ENCODE results near the gene ATG14. TPM values are rescaled to one million over a fixed set of nuclear protein-coding genes. Genes with fewer than 3 reads are reported as not detected.
"Not testable (repeated sequence)": the region's sequence is repeated elsewhere in the genome, so short reads cannot be mapped to it uniquely, and the experiment has no call there.

The ATG14 gene
- polyA plus RNA-seq, 1 donor = 15.1 TPM

- no peak for DNase-seq (ENCODE audit: low read depth)
These were observed 25.4 kb downstream of the ATG14 start for GRCh38 chr14:55386037-55386808.

- DNase-seq (ENCODE audit: low read depth) = no peak
These were observed 27.1 kb downstream of the ATG14 start for GRCh38 chr14:55384536-55384935.

- no peak for DNase-seq (ENCODE audit: low read depth)
These were observed 28.0 kb downstream of the ATG14 start for GRCh38 chr14:55383541-55384140.

GRCh38 chr14:55383056-55383466, 28.6 kb downstream of the ATG14 start:
- not testable (repeated sequence) for DNase-seq (ENCODE audit: low read depth)

GRCh38 chr14:55382483-55382882, 29.1 kb downstream of the ATG14 start:
- DNase-seq (ENCODE audit: low read depth) = no peak

GRCh38 chr14:55381561-55381960, 30.1 kb downstream of the ATG14 start:
- DNase-seq (ENCODE audit: low read depth) = no peak

GRCh38 chr14:55381040-55381439, 30.6 kb downstream of the ATG14 start:
- no peak for DNase-seq (ENCODE audit: low read depth)

- DNase-seq (ENCODE audit: low read depth) = no peak
These were observed 34.4 kb downstream of the ATG14 start for GRCh38 chr14:55377236-55377635.

- no peak for DNase-seq (ENCODE audit: low read depth)
These were observed 36.9 kb downstream of the ATG14 start for GRCh38 chr14:55374771-55375170.

GRCh38 chr14:55373784-55374705, 37.6 kb downstream of the ATG14 start:
- DNase-seq (ENCODE audit: low read depth) = no peak

GRCh38 chr14:55372825-55373224, 38.8 kb downstream of the ATG14 start:
- DNase-seq (ENCODE audit: low read depth) = no peak

GRCh38 chr14:55372423-55372822, 39.2 kb downstream of the ATG14 start:
- DNase-seq (ENCODE audit: low read depth) = no peak

GRCh38 chr14:55370883-55371455, 40.7 kb downstream of the ATG14 start:
- no peak for DNase-seq (ENCODE audit: low read depth)

- DNase-seq (ENCODE audit: low read depth) = no peak
These were observed 45.4 kb downstream of the ATG14 start for GRCh38 chr14:55366271-55366670.

- DNase-seq (ENCODE audit: low read depth) = no peak
These were observed 50.4 kb downstream of the ATG14 start for GRCh38 chr14:55361190-55361589.

GRCh38 chr14:55359307-55359706, 52.3 kb downstream of the ATG14 start:
- no peak for DNase-seq (ENCODE audit: low read depth)

GRCh38 chr14:55356913-55357312, 54.7 kb downstream of the ATG14 start:
- no peak for DNase-seq (ENCODE audit: low read depth)

- no peak for DNase-seq (ENCODE audit: low read depth)
These were observed 55.7 kb downstream of the ATG14 start for GRCh38 chr14:55355922-55356321.

GRCh38 chr14:55354500-55354899, 57.1 kb downstream of the ATG14 start:
- DNase-seq (ENCODE audit: low read depth) = no peak

GRCh38 chr14:55353686-55354467, 57.8 kb downstream of the ATG14 start:
- DNase-seq (ENCODE audit: low read depth) = no peak

GRCh38 chr14:55352201-55352600, 59.4 kb downstream of the ATG14 start:
- no peak for DNase-seq (ENCODE audit: low read depth)
